Testis (tissue), 3 donors: Measurements from ENCODE around the gene GUCD1. TPM values are rescaled to one million over a fixed set of nuclear protein-coding genes. Genes with fewer than 3 reads are reported as not detected.

Experiments used
- DNase-seq: peaks from one replicate; pipeline ENCODE4 v3.0.0-alpha.2; 2019
- H3K27ac ChIP-seq, 2 donors: fragments of 200-600 bp; sonication (generic); one replicate each; pipeline ENCODE4 v1.5.1; 2019
- H3K27me3 ChIP-seq: fragments of 200-600 bp; sonication (generic); one replicate; pipeline ENCODE4 v1.5.1; 2019
- H3K36me3 ChIP-seq: fragments of 200-600 bp; sonication (generic); one replicate; pipeline ENCODE4 v1.5.1; 2017; ENCODE audit warnings: low read depth; ENCODE audit errors: missing control alignments
- H3K4me1 ChIP-seq: fragments of 200-600 bp; sonication (generic); one replicate; pipeline ENCODE4 v1.5.1; 2019
- H3K4me3 ChIP-seq, 2 donors: fragments of 200-600 bp; sonication (generic); one replicate each; pipeline ENCODE4 v1.5.1; 2017 to 2019
- H3K9me3 ChIP-seq: fragments of 200-600 bp; sonication (generic); one replicate; pipeline ENCODE4 v1.5.1; 2017
- POLR2A ChIP-seq: fragments of 450-650 bp; IDR thresholded peaks from one replicate; pipeline ENCODE4 v1.6.1; 2017; ENCODE audit warnings: antibody characterized with exemption, mild to moderate bottlenecking, moderate library complexity
- WGBS, 2 donors: methylation state at CpG; one replicate each; pipeline ENCODE4 v1.1.5; 2018; 5-methylcytosine and 5-hydroxymethylcytosine counted together
- intact Hi-C: fragments of 100-400 bp; cut with DNase I; formaldehyde crosslinking; loops from one replicate; pipeline ENCODE4 v1.15.1; 2023; ENCODE audit warnings: low total_unique reads
- polyA plus RNA-seq: library from polyadenylated mRNA; stranded (reverse); fragments of 350-450 nt; fragmentation: Illumina TruSeq; extraction: RNeasy Lipid Tissue Mini Kit (QIAGEN cat#74804); gene quantifications from one replicate; pipeline ENCODE4 v1.2.3, GENCODE V29; 2014; ENCODE audit warnings: low read depth, low replicate concordance; ENCODE audit not compliant: insufficient read depth
- total RNA-seq, 2 donors: library from RNA; depleted of rRNA; stranded (reverse); fragments of >200 nt; gene quantifications; one replicate each; pipeline ENCODE4 v1.2.3, GENCODE V29; 2016
- TF ChIP-seq, protein P1 (sequence below), 3 experiments: fragments of 450-650 bp in 2 of 3; fragments of 200-600 bp in 1 of 3; sonication (generic) in 1 of 3; IDR thresholded peaks; one replicate each; pipeline ENCODE4 v1.5.1; 2016 to 2019; ENCODE audit warnings: antibody characterized with exemption in 3 of 3, mild to moderate bottlenecking in 2 of 3, moderate library complexity in 1 of 3

Gene GUCD1
- total and polyA plus RNA-seq, 3 donors from 2014 or later, result 91.7 to 123 (median 93.6) TPM

DNA sequence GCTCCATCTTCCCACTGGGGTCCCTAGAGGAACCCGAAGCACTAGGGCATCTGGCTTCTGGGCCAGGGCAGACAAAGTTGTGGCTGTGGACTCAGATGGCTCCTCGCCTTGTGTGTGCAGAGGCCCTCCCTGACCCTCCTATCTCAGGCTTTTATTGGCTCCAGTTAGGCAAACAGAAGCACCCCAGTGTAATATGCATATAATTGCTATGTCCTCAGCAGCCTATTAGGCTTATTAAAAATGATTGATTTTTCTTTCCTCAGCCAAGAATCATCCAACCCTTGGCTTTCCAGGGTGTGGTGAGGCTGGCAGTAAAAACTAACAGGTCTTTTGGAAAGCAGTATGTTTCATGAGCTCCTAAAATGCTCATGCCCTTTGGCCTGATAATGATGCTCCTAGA, 37.5 kb downstream of the GUCD1 start:
- Histone ChIP-seq H3K36me3 (no peaks in the 10 kb centered on the region), H3K27ac (no peak overlapping the region)
- WGBS, 2 donors, result 90 to 100% methylated on average over 1 of the region's 2 CpGs

DNA sequence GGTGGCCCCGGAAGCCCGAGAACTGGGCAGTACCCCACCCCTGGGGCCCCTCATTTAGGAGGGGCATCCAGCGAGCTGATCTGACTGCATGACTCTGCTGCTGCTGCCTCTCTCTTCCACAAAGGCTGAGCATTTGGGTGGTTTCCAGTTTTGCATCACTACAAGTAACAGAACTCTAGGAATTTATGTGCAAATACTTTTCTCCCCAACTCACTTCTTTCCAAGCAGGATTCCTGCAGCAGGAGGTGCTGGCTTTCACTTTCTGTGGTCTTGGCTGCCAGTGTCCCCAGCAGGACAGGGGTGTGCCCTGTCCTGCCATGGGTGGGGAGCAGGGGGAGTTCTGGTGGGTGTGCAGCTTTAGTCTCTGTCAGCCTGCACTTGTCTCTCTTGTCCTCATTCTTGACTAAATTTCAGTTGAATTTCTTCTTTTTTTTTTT, 38.6 kb downstream of the GUCD1 start:
- no peak for TF ChIP-seq POLR2A
- TF ChIP-seq, protein P1, sequence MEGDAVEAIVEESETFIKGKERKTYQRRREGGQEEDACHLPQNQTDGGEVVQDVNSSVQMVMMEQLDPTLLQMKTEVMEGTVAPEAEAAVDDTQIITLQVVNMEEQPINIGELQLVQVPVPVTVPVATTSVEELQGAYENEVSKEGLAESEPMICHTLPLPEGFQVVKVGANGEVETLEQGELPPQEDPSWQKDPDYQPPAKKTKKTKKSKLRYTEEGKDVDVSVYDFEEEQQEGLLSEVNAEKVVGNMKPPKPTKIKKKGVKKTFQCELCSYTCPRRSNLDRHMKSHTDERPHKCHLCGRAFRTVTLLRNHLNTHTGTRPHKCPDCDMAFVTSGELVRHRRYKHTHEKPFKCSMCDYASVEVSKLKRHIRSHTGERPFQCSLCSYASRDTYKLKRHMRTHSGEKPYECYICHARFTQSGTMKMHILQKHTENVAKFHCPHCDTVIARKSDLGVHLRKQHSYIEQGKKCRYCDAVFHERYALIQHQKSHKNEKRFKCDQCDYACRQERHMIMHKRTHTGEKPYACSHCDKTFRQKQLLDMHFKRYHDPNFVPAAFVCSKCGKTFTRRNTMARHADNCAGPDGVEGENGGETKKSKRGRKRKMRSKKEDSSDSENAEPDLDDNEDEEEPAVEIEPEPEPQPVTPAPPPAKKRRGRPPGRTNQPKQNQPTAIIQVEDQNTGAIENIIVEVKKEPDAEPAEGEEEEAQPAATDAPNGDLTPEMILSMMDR (IDR thresholded peaks at IDR 0.05), result no peak
- H3K4me1 ChIP-seq, result peaks cover 4% of the 10 kb centered on the region
- intact Hi-C loops, result no loop called here
- H3K4me3 ChIP-seq, result no peak overlapping the region
- no peaks in the 10 kb centered on the region for H3K9me3 ChIP-seq
- 36 to 42% methylated on average over 3 of the region's 3 CpGs for WGBS, 2 donors
- no peak overlapping the region for H3K27ac ChIP-seq
- no peaks in the 10 kb centered on the region for H3K36me3 ChIP-seq
- peak; percentile 43 for DNase-seq
- no peaks in the 10 kb centered on the region for H3K27me3 ChIP-seq

More for the DNA sequence above, 37.5 kb downstream of the GUCD1 start:
- no peaks in the 10 kb centered on the region for H3K4me1 ChIP-seq
- intact Hi-C loops, result no loop called here
- no peaks in the 10 kb centered on the region for H3K27me3 ChIP-seq
- TF ChIP-seq, protein P1 (IDR thresholded peaks at IDR 0.05), result no peak
- TF ChIP-seq POLR2A, result no peak
- no peaks in the 10 kb centered on the region for H3K9me3 ChIP-seq
- no peak overlapping the region for H3K4me3 ChIP-seq
- no peak for DNase-seq

DNA sequence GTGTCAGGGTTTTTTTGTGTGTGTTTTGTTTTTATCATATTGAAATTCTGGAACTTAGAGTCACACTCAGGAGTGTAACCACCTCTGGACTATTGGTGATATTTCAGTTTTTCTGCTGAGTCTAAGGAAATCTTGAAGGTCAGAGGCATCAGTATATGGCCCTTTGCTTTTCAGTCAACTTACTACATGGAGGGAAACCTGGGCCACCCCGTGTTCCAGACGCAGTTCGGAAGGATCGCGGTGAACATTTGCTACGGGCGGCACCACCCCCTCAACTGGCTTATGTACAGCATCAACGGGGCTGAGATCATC, 40.0 kb downstream of the GUCD1 start:
- intact Hi-C loops, result no loop called here
- DNase-seq, result no peak
- Histone ChIP-seq H3K9me3 (no peaks in the 10 kb centered on the region), H3K27me3 (no peaks in the 10 kb centered on the region), H3K36me3 (no peaks in the 10 kb centered on the region), H3K27ac (no peak overlapping the region), H3K4me3 (no peak overlapping the region), H3K4me1 (peaks cover 14% of the 10 kb centered on the region)
- 95% methylated on average over 8 of the region's 8 CpGs for WGBS, 2 donors
- TF ChIP-seq, protein P1 (IDR thresholded peaks at IDR 0.05), result no peak
- TF ChIP-seq POLR2A, result no peak

DNA sequence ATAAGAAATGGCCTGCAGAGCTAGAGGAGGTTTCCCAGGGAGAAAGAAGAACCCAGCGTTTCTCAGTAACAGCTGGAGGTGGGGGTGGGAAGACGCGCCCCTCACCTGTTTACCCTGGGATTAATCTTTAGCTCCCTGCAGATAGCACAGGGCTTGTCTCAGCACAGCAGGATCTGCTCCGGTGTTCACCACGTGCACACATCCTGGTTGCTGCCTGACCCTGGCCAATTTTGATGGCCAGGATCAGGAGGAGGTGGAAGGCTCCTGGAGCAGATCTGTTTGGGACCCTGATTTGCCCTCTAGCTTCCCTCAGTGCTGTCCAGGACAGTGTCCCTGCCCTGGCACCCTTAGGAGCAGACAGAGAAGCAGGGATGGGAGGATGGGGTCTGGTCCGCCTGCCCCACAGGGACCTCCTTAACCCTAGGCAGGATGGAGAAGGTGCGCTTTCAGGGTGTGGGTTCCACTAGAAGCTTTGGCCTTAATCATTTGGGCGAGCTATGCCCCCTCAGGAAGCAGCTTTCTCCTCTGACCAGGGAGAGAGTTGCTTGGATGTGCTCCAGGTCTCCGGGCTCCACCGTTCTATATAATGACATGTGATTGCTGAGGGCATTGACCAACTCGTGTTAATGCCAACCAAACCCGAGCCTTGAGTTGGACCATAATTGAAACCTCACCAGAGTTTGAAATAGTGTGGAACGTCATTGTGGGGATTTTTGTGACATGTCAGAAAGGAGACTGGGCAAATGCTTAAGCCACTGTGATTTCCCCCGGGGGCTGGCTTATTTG, 40.5 kb downstream of the GUCD1 start:
- H3K27ac ChIP-seq, result no peak overlapping the region
- 87 to 89% methylated on average over 13 to 14 of the region's 14 CpGs for WGBS, 2 donors
- TF ChIP-seq POLR2A, result no peak
- TF ChIP-seq, protein P1 (IDR thresholded peaks at IDR 0.05), result no peak
- H3K36me3 ChIP-seq, result no peaks in the 10 kb centered on the region
- no peaks in the 10 kb centered on the region for H3K9me3 ChIP-seq
- peaks cover 14% of the 10 kb centered on the region for H3K4me1 ChIP-seq
- no peak overlapping the region for H3K4me3 ChIP-seq
- DNase-seq, result no peak
- H3K27me3 ChIP-seq, result no peaks in the 10 kb centered on the region
- intact Hi-C loops, result no loop called here
